NT2/D1 (cell line): ENCODE results near the gene PIKFYVE.

Experiments used
- SUZ12 ChIP-seq: IDR thresholded peaks from 2 replicates; pipeline ENCODE4 v1.6.1; 2011; ENCODE audit not compliant: insufficient read length, insufficient read depth; ENCODE audit errors: extremely low read depth
- YY1 ChIP-seq: IDR thresholded peaks from 2 replicates; pipeline ENCODE4 v1.6.1; 2011; ENCODE audit not compliant: insufficient read length, insufficient read depth
- ZNF274 ChIP-seq: IDR thresholded peaks from 2 replicates; pipeline ENCODE4 v1.6.1; 2011; ENCODE audit warnings: mild to moderate bottlenecking, low read depth, low read length

DNA sequence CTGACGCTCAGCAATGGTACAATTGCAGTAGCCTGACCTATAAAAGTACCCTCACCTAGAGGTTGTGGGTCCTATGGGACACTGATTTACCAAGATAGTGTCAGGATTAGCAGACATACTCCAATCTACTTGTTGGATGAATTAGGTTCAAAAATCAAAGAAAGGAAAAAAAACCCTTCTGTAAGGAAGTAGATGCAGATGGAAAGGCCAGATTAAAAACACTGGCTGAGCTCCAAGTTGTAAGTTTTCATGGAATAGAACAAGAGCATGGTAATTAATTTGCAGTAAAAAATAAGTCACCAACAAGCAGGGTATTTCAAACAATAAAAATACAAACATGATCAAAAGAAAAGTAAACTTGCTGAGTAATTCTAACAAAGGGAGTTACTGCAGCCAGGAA lies 37.6 kb upstream of the PIKFYVE start:
- no peak for TF ChIP-seq SUZ12
- TF ChIP-seq YY1 = no peak
- no peak for TF ChIP-seq ZNF274
